ENCODE data around the gene CCDC110. TPM values are rescaled to one million over a fixed set of nuclear protein-coding genes. Genes with fewer than 3 reads are reported as not detected.

CCDC110 gene
- total RNA-seq, 1 experiment from 2014 or later, result 2.1 TPM

DNA sequence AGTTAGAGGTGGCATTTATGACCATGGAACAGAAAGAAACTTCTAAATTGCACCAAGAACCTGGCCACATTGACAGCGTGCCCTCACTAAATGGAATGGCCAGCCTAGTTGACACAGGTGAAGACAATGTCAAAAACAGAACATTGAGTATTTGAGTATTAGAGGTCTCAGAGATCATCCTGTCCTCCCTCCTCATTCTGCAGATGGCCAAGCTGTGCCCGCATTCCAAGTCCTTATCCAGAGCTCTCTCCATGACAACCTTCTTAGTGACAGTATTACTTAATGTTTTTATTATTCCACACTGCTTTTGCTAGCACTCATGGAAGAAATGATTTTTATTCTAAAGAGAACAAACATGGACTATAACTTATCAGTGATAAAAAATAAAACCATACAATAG is 9.9 kb upstream of the CCDC110 start (continued):
- TF ChIP-seq, protein P1, sequence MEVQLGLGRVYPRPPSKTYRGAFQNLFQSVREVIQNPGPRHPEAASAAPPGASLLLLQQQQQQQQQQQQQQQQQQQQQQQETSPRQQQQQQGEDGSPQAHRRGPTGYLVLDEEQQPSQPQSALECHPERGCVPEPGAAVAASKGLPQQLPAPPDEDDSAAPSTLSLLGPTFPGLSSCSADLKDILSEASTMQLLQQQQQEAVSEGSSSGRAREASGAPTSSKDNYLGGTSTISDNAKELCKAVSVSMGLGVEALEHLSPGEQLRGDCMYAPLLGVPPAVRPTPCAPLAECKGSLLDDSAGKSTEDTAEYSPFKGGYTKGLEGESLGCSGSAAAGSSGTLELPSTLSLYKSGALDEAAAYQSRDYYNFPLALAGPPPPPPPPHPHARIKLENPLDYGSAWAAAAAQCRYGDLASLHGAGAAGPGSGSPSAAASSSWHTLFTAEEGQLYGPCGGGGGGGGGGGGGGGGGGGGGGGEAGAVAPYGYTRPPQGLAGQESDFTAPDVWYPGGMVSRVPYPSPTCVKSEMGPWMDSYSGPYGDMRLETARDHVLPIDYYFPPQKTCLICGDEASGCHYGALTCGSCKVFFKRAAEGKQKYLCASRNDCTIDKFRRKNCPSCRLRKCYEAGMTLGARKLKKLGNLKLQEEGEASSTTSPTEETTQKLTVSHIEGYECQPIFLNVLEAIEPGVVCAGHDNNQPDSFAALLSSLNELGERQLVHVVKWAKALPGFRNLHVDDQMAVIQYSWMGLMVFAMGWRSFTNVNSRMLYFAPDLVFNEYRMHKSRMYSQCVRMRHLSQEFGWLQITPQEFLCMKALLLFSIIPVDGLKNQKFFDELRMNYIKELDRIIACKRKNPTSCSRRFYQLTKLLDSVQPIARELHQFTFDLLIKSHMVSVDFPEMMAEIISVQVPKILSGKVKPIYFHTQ (CRISPR knock-in tag; IDR thresholded peaks at IDR 0.05), result no peak

DNA sequence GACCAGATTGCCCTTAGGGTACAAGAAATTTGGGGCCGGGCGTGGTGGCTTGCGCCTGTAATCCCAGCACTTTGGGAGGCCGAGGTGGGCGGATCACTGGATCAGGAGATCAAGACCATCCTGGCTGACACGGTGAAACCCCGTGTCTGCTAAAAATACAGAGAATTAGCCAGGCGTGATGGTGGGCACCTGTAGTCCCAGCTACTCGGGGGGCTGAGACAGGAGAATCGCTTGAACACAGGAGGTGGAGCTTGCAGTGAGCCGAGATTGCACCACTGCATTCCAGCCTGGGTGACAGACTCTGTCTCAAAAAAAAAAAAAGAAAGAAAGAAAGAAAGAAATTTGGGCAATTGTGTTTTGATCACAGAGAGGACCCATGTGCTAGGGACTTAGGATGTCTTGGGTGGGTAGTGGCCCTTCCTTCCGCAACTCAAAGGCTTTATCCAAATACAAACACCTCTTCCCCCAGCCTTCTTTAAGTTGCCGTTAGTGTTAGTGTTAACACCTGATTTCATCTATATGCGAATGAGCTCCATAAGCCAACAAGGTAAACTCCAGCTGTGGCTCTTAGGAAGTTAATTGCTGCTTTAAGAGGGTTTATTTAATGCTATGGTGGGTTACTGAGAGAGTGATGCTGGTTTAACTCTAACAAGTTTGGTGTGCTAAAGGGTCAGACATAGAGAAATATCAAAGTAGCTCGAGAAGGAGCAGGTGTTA is 8.6 kb upstream of the CCDC110 start:
- no peak overlapping the region for H3K27ac Mint-ChIP-seq
- TF ChIP-seq FOXK1 (CRISPR knock-in tag; IDR thresholded peaks at IDR 0.05) (no peak), NFATC4 (CRISPR knock-in tag; IDR thresholded peaks at IDR 0.05) (no peak), SP1 (CRISPR knock-in tag; conservative IDR thresholded peaks at IDR 0.05) (no peak), ZNF263 (CRISPR knock-in tag; IDR thresholded peaks at IDR 0.05; ENCODE audit: low read depth) (no peak), NR2C2 (CRISPR knock-in tag; IDR thresholded peaks at IDR 0.05) (no peak), CBFB (CRISPR knock-in tag; IDR thresholded peaks at IDR 0.05; ENCODE audit: low read depth) (no peak), SOX15 (CRISPR knock-in tag; IDR thresholded peaks at IDR 0.05) (no peak), ZNF317 (CRISPR knock-in tag; IDR thresholded peaks at IDR 0.05; ENCODE audit: borderline replicate concordance, low read depth) (no peak), RORB (CRISPR knock-in tag; IDR thresholded peaks at IDR 0.05) (no peak), NFYB (CRISPR knock-in tag; conservative IDR thresholded peaks at IDR 0.05; ENCODE audit: low read depth) (no peak), TP53 (CRISPR knock-in tag; IDR thresholded peaks at IDR 0.05) (no peak), NR3C1 (CRISPR knock-in tag; conservative IDR thresholded peaks at IDR 0.05; ENCODE audit: low read depth) (no peak)
- TF ChIP-seq, protein P2, sequence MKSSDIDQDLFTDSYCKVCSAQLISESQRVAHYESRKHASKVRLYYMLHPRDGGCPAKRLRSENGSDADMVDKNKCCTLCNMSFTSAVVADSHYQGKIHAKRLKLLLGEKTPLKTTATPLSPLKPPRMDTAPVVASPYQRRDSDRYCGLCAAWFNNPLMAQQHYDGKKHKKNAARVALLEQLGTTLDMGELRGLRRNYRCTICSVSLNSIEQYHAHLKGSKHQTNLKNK (CRISPR knock-in tag; IDR thresholded peaks at IDR 0.05), result no peak
- TF ChIP-seq, protein P3, sequence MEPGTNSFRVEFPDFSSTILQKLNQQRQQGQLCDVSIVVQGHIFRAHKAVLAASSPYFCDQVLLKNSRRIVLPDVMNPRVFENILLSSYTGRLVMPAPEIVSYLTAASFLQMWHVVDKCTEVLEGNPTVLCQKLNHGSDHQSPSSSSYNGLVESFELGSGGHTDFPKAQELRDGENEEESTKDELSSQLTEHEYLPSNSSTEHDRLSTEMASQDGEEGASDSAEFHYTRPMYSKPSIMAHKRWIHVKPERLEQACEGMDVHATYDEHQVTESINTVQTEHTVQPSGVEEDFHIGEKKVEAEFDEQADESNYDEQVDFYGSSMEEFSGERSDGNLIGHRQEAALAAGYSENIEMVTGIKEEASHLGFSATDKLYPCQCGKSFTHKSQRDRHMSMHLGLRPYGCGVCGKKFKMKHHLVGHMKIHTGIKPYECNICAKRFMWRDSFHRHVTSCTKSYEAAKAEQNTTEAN (CRISPR knock-in tag; IDR thresholded peaks at IDR 0.05), result no peak
- TF ChIP-seq, protein P4, sequence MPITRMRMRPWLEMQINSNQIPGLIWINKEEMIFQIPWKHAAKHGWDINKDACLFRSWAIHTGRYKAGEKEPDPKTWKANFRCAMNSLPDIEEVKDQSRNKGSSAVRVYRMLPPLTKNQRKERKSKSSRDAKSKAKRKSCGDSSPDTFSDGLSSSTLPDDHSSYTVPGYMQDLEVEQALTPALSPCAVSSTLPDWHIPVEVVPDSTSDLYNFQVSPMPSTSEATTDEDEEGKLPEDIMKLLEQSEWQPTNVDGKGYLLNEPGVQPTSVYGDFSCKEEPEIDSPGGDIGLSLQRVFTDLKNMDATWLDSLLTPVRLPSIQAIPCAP (CRISPR knock-in tag; IDR thresholded peaks at IDR 0.05), result no peak
- TF ChIP-seq, protein P5, sequence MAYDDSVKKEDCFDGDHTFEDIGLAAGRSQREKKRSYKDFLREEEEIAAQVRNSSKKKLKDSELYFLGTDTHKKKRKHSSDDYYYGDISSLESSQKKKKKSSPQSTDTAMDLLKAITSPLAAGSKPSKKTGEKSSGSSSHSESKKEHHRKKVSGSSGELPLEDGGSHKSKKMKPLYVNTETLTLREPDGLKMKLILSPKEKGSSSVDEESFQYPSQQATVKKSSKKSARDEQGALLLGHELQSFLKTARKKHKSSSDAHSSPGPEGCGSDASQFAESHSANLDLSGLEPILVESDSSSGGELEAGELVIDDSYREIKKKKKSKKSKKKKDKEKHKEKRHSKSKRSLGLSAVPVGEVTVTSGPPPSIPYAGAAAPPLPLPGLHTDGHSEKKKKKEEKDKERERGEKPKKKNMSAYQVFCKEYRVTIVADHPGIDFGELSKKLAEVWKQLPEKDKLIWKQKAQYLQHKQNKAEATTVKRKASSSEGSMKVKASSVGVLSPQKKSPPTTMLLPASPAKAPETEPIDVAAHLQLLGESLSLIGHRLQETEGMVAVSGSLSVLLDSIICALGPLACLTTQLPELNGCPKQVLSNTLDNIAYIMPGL (CRISPR knock-in tag; IDR thresholded peaks at IDR 0.05), result no peak
- H3K9me3 Mint-ChIP-seq, result no peaks in the 10 kb centered on the region
- no peaks in the 10 kb centered on the region for H3K36me3 Mint-ChIP-seq
- no peak overlapping the region for H3K4me3 Mint-ChIP-seq
- DNase-seq (ENCODE audit: low spot score) (no peak), ATAC-seq (peak; percentile 47)
- H3K27me3 Mint-ChIP-seq (ENCODE audit: low read depth), result peaks cover 89% of the 10 kb centered on the region
- CTCF ChIA-PET, result interaction anchor here (1.4 to 3.8 kb wide), 3 partner anchors 117 to 558 kb away, joined by 3 to 10 read pairs (median 9); no protein-coding TSS in a partner anchor
- H3K4me1 Mint-ChIP-seq, result peaks cover 6% of the 10 kb centered on the region
- POLR2A ChIA-PET, result interaction anchor here (0.7 kb wide), 1 partner anchor 332 kb away, joined by 4 read pairs; no protein-coding TSS in a partner anchor
